Hepatocyte (in vitro differentiated cells): ENCODE results near the gene PREPL. TPM values are rescaled to one million over a fixed set of nuclear protein-coding genes. Genes with fewer than 3 reads are reported as not detected.

Experiments
- DNase-seq: peaks from one replicate; pipeline ENCODE4 v3.0.0-alpha.2; 2016; ENCODE audit warnings: low spot score
- H2AFZ ChIP-seq: fragments of 200-600 bp; sonication (generic); 2 replicates; pipeline ENCODE4 v1.6.0; 2016; ENCODE audit warnings: antibody characterized with exemption, mild to moderate bottlenecking
- H3K27ac ChIP-seq: fragments of 200-600 bp; sonication (generic); 2 replicates; pipeline ENCODE4 v1.5.1; 2016; ENCODE audit warnings: mild to moderate bottlenecking
- H3K27me3 ChIP-seq: fragments of 200-600 bp; sonication (generic); 2 replicates; pipeline ENCODE4 v1.6.1; 2016
- H3K36me3 ChIP-seq: fragments of 200-600 bp; sonication (generic); replicated peaks from 2 replicates; pipeline ENCODE4 v1.5.1; 2016; ENCODE audit warnings: low read depth; ENCODE audit not compliant: insufficient read depth
- H3K4me1 ChIP-seq: fragments of 200-600 bp; sonication (generic); 2 replicates; pipeline ENCODE4 v1.5.1; 2016; ENCODE audit warnings: mild to moderate bottlenecking, moderate library complexity; ENCODE audit not compliant: insufficient read depth
- H3K4me2 ChIP-seq: fragments of 200-600 bp; sonication (generic); 2 replicates; pipeline ENCODE4 v1.6.0; 2016
- H3K4me3 ChIP-seq: fragments of 200-600 bp; sonication (generic); 2 replicates; pipeline ENCODE4 v1.5.1; 2016; ENCODE audit warnings: mild to moderate bottlenecking
- H3K79me2 ChIP-seq: fragments of 200-600 bp; sonication (generic); 2 replicates; pipeline ENCODE4 v1.6.0; 2017; ENCODE audit warnings: mild to moderate bottlenecking
- H3K9me2 ChIP-seq: fragments of 200-600 bp; sonication (generic); replicated peaks from 2 replicates; pipeline ENCODE4 v1.6.0; 2017; ENCODE audit warnings: mild to moderate bottlenecking; ENCODE audit not compliant: insufficient read depth
- H3K9me3 ChIP-seq: fragments of 200-600 bp; sonication (generic); 2 replicates; pipeline ENCODE4 v1.5.1; 2016; ENCODE audit warnings: low read depth, mild to moderate bottlenecking
- H4K20me1 ChIP-seq: fragments of 200-600 bp; sonication (generic); 2 replicates; pipeline ENCODE4 v1.6.0; 2016; ENCODE audit warnings: mild to moderate bottlenecking; ENCODE audit not compliant: insufficient read depth, poor library complexity, severe bottlenecking
- EZH2 ChIP-seq: fragments of 200-600 bp; sonication (generic); IDR thresholded peaks from 2 replicates; pipeline ENCODE4 v1.6.1; 2016; ENCODE audit warnings: antibody characterized with exemption, mild to moderate bottlenecking, borderline replicate concordance
- EZH2phosphoT487 ChIP-seq: fragments of 200-600 bp; sonication (generic); IDR thresholded peaks from one replicate; pipeline ENCODE4 v1.6.1; 2018; ENCODE audit warnings: antibody characterized with exemption, mild to moderate bottlenecking, low read depth, moderate library complexity; ENCODE audit not compliant: unreplicated experiment, severe bottlenecking
- WGBS: methylation state at CpG from one replicate; pipeline ENCODE4 v1.1.6; 2016; ENCODE audit warnings: low lambda C conversion rate; ENCODE audit errors: missing lambda C conversion rate; 5-methylcytosine and 5-hydroxymethylcytosine counted together
- polyA plus RNA-seq: library from polyadenylated mRNA; unstranded; fragments of >200 nt; fragmentation: Nextera tagmentation; extraction: Ambion mirVana; gene quantifications from 2 replicates; pipeline ENCODE4 v1.2.1, GENCODE V29; 2016
- total RNA-seq: library from RNA; depleted of rRNA; stranded (reverse); fragments of >200 nt; gene quantifications from 2 replicates; pipeline ENCODE4 v1.2.3, GENCODE V29; 2014
- TF ChIP-seq, protein P1 (sequence below): fragments of 200-600 bp; sonication (generic); IDR thresholded peaks from 2 replicates; pipeline ENCODE4 v1.5.1; 2016; ENCODE audit warnings: antibody characterized with exemption, mild to moderate bottlenecking; ENCODE audit not compliant: poor library complexity

The PREPL gene
- total and polyA plus RNA-seq, 2 experiments from 2014 or later, result 21.7 to 44.3 TPM

DNA sequence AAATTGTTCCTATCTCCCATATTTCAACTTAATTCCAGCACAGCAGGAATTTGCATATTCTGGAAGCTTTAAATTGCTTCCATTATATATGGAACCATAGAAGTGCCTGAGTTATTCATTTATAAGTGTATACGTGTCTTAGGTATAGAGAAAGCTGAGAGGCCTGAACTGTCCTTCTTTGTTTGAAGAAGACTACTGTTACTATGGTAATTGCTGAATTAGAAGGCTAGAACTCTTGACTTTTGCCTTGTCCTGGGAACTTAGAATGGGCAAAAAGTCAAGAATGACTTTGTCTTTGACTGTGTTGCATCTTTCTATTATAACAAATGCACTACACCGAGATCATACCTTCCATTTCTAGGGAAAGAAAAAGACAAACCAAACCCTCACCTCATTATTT, 16.2 kb upstream of the PREPL start:
- Histone ChIP-seq H3K79me2 (no peaks in the 10 kb centered on the region), H4K20me1 (no peaks in the 10 kb centered on the region), H3K4me3 (no peak overlapping the region), H3K9me2 (no peaks in the 10 kb centered on the region), H2AFZ (no peak overlapping the region), H3K27me3 (no peaks in the 10 kb centered on the region), H3K9me3 (no peaks in the 10 kb centered on the region), H3K4me2 (no peak overlapping the region), H3K27ac (no peak overlapping the region), H3K36me3 (no peaks in the 10 kb centered on the region), H3K4me1 (no peaks in the 10 kb centered on the region)
- TF ChIP-seq, protein P1, sequence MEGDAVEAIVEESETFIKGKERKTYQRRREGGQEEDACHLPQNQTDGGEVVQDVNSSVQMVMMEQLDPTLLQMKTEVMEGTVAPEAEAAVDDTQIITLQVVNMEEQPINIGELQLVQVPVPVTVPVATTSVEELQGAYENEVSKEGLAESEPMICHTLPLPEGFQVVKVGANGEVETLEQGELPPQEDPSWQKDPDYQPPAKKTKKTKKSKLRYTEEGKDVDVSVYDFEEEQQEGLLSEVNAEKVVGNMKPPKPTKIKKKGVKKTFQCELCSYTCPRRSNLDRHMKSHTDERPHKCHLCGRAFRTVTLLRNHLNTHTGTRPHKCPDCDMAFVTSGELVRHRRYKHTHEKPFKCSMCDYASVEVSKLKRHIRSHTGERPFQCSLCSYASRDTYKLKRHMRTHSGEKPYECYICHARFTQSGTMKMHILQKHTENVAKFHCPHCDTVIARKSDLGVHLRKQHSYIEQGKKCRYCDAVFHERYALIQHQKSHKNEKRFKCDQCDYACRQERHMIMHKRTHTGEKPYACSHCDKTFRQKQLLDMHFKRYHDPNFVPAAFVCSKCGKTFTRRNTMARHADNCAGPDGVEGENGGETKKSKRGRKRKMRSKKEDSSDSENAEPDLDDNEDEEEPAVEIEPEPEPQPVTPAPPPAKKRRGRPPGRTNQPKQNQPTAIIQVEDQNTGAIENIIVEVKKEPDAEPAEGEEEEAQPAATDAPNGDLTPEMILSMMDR, result no peak
- TF ChIP-seq EZH2 (no peak), EZH2phosphoT487 (no peak)
- no peak for DNase-seq
- WGBS, result 97% methylated on average over 2 of the region's 2 CpGs

DNA sequence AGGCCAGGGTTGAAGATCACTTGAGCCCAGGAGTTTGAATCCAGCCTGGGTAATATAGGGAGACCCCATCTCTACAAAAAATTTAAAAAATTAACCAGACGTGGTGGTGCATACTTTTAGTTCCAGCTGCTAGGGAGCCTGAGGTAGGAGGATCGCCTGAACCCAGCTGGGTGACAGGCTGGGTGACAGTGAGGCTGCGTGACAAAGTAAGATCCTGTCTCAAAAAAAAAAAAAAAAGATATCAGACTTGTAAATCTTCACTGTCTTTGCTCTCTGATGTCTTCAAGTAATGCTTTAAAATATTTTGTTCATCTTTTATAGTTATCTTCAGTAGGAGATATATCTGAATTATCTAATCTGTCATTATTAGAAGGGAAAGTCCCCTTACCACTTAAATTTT, 11.0 kb upstream of the PREPL start:
- H3K4me1 ChIP-seq, result no peaks in the 10 kb centered on the region
- no peak overlapping the region for H2AFZ ChIP-seq
- H4K20me1 ChIP-seq, result no peaks in the 10 kb centered on the region
- no peak overlapping the region for H3K4me2 ChIP-seq
- WGBS, result 83% methylated on average over 3 of the region's 3 CpGs
- DNase-seq, result no peak
- TF ChIP-seq EZH2phosphoT487 (no peak), EZH2 (no peak)
- TF ChIP-seq, protein P1, result no peak
- no peaks in the 10 kb centered on the region for H3K9me2 ChIP-seq
- H3K9me3 ChIP-seq, result no peaks in the 10 kb centered on the region
- H3K36me3 ChIP-seq, result no peaks in the 10 kb centered on the region
- no peaks in the 10 kb centered on the region for H3K27me3 ChIP-seq
- H3K79me2 ChIP-seq, result peaks cover 13% of the 10 kb centered on the region
- H3K4me3 ChIP-seq, result no peak overlapping the region
- no peak overlapping the region for H3K27ac ChIP-seq

DNA sequence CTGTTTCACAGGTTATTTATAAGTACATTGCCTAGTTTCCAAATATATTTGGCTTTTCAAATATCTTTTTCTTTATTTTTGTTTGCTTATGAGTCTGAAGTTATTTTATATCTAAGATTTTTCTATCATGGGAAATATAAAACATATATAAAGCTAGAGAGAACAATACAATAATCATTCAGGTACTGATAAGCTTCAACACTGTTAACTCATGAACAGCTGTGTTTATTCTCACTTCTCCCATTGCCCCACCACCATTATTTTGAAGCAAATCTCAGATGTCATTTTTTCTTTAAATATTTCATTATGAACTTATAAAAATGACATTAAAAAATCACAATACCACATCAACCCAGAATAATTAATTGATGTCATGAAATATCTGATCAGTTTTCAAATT, 10.2 kb upstream of the PREPL start:
- DNase-seq, result no peak
- no peaks in the 10 kb centered on the region for H3K27me3 ChIP-seq
- H2AFZ ChIP-seq, result no peak overlapping the region
- H3K36me3 ChIP-seq, result no peaks in the 10 kb centered on the region
- H3K27ac ChIP-seq, result no peak overlapping the region
- no peak overlapping the region for H3K4me3 ChIP-seq
- no peaks in the 10 kb centered on the region for H3K9me3 ChIP-seq
- H3K9me2 ChIP-seq, result no peaks in the 10 kb centered on the region
- H4K20me1 ChIP-seq, result no peaks in the 10 kb centered on the region
- TF ChIP-seq EZH2phosphoT487 (no peak), EZH2 (no peak)
- TF ChIP-seq, protein P1, result no peak
- H3K4me2 ChIP-seq, result no peak overlapping the region
- H3K4me1 ChIP-seq, result no peaks in the 10 kb centered on the region
- H3K79me2 ChIP-seq, result peaks cover 21% of the 10 kb centered on the region

DNA sequence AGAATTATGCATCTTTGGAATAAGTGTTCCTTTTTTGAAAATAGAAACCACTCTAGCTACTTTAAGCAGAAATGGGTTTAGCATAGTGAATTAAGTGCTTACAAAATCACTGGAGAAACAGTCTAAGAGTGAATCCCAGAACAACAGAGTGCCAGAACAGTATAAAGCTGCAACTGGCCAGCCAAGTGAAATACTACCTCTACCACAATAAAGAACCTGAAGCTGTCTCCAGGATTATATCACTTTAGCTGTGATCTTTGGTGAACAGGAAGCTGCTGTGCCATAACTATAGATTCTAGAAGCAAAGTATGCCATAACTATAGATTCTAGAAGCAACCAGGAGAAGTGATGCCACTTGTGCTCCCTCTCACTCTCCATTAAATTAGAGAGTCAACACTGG, 8.1 kb upstream of the PREPL start:
- H3K4me3 ChIP-seq, result no peak overlapping the region
- no peaks in the 10 kb centered on the region for H3K9me2 ChIP-seq
- H3K4me2 ChIP-seq, result no peak overlapping the region
- no peaks in the 10 kb centered on the region for H4K20me1 ChIP-seq
- no peak overlapping the region for H2AFZ ChIP-seq
- TF ChIP-seq EZH2 (no peak), EZH2phosphoT487 (no peak)
- TF ChIP-seq, protein P1, result no peak
- H3K36me3 ChIP-seq, result no peaks in the 10 kb centered on the region
- H3K9me3 ChIP-seq, result no peaks in the 10 kb centered on the region
- peaks cover 40% of the 10 kb centered on the region for H3K79me2 ChIP-seq
- H3K4me1 ChIP-seq, result no peaks in the 10 kb centered on the region
- no peaks in the 10 kb centered on the region for H3K27me3 ChIP-seq
- H3K27ac ChIP-seq, result no peak overlapping the region
- no peak for DNase-seq
